ENCODE results near the gene NHP2.
A peak's percentile ranks its signal among the peaks of the same experiment; 100 is the strongest.

Gene NHP2

DNA sequence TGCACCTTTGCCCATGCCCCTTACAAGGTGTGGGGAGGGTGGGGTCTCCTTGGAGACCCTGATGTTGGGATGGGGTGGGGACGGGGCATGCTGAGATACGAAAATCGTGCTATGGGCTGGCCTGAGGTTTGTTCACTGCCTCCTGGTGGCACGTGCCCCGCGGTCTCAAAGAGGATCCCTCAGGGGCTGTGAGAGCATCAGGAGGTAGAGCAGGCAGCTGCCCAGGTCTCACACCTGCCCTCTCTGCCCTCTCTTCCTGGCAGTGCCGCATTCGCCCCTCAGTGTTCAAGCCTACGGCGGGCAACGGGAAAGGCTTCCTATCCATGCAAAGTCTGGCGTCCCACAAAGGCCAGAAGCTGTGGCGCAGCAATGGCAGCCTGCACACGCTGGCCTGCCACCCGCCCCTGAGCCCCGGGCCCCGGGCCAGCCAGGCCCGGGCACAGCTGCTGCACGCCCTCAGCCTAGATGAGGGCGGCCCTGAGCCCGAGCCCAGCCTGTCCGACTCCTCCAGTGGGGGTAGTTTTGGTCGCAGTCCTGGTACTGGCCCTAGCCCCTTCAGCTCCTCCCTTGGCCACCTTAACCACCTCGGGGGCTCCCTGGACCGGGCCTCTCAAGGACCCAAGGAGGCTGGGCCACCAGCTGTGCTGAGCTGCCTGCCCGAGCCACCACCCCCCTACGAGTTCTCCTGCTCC is 33.6 kb downstream of the NHP2 start:
- no peaks in the 10 kb centered on the region for H3K9me3 Mint-ChIP-seq
- H3K27me3 Mint-ChIP-seq = no peaks in the 10 kb centered on the region
- no peak for ATAC-seq (replicated peaks)
- peaks cover 55 to 87% of the 10 kb centered on the region in 2 donors for H3K4me1 Mint-ChIP-seq
- peak overlapping the region; percentile 62 for H3K27ac Mint-ChIP-seq
- DNase-seq = no peak
- peaks cover 15 to 26% of the 10 kb centered on the region in 2 donors for H3K36me3 Mint-ChIP-seq
- H3K4me3 Mint-ChIP-seq = peak overlapping the region in 1 of 2 donors; percentile 73

DNA sequence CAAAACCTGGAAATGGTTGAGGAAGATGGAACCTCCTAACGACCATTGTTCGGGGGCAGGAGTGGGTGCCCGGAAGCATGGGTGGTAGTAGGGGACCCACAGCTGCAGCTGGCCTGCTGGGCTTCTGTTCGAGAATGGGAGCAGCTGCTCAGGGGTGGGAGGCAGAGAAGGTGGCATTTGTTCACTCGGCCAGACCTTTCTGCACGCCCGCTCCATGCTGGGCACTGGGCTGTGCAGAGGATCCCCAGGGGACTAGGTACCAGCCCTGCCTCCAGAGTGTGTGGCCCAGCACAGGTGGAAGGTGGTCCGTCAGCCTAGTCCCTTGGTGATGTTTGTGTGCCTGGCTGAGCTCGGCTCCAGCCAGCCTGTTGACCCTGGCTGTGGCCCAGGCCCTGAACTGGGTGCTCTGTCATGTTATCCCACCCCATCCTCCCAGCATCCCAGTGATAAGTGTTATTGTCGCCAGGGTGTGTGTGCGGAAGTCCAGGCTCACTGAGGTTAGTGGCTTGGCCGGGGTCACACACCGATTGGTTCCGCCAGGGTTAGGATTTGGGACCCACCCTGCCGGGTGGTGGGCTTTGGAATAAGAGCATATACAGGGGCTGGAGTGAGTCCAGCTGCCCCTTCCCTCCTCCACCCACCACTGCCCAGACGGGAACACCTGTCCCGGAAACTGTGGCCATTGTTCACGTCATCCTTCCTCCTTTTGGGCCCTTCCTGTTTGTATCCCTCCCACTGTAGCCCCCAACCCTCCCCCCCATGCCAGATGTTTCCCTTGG is 35.6 kb downstream of the NHP2 start:
- ATAC-seq (replicated peaks) = no peak
- H3K4me1 Mint-ChIP-seq = peaks cover 59 to 81% of the 10 kb centered on the region in 2 donors

DNA sequence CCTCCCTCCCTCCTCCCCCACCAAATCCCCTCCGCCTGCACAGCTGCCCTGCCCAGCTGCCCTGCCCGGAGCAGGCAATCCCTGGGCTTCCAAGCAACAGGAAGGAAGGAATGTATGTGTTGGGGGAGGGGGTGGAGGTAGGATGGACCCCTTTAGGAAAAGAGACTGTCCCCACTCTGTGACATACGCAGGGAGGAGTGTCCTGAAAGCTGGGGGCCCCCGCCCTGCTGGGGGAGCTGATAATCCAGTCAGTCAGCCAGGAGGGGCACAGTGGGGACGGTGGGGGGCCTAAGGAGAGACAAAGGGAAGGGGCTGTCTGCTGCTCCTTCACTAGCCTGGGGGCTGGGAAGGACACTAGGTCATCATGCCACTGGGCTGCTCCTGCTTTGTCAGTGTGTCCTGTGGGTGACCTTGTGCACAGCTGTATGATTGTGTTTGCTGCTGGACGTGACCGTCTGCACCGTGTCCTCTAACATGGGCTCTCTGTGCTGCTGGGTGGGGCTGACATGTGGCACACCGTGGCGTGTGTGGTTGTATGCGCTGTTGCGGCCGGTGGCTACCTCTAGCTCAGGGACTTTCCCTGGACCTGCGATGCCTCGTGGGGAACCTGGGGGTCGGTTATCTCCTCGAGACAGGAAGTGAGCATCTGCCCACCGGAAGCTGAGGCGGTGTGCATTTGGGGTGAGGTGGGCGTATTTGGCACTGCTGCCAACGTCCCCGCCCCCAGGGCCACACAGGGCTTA is 37.4 kb downstream of the NHP2 start:
- ATAC-seq (replicated peaks) (peak; percentile 56 to 61), DNase-seq (peak; percentile 82)
- peak overlapping the region; percentile 90 to 96 for H3K4me3 Mint-ChIP-seq
- H3K27me3 Mint-ChIP-seq = no peaks in the 10 kb centered on the region
- H3K4me1 Mint-ChIP-seq = peaks cover 55 to 77% of the 10 kb centered on the region in 2 donors
- no peaks in the 10 kb centered on the region for H3K9me3 Mint-ChIP-seq
- H3K36me3 Mint-ChIP-seq = peaks cover 3 to 13% of the 10 kb centered on the region in 2 donors
- peak overlapping the region; percentile 86 for H3K27ac Mint-ChIP-seq

More for the DNA sequence above, 35.6 kb downstream of the NHP2 start:
- peaks cover 11 to 23% of the 10 kb centered on the region in 2 donors for H3K36me3 Mint-ChIP-seq
- no peaks in the 10 kb centered on the region for H3K9me3 Mint-ChIP-seq
- H3K27ac Mint-ChIP-seq = peak overlapping the region; percentile 69
- peak overlapping the region; percentile 56 to 69 for H3K4me3 Mint-ChIP-seq
- H3K27me3 Mint-ChIP-seq = no peaks in the 10 kb centered on the region
- DNase-seq = no peak

DNA sequence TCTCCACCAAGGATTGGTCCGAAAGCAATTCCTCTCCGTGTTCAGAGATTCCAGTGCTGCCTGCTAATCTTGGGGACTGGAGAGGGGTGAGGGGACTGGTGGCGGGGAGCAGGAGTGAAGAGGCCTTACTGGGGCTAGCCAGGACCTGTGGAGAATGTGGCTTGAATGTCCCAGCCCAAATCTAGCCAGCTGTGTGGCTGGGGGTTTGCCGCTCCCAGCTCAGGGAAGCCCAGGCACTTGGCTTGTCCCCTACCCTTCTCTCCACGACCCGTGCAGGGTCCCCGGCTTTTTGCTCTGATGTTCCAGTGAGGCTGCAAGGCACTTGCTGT is 37.9 kb downstream of the NHP2 start:
- peak; percentile 1 to 3 for ATAC-seq (replicated peaks)
- no peak for DNase-seq
- H3K9me3 Mint-ChIP-seq = no peaks in the 10 kb centered on the region
- H3K4me1 Mint-ChIP-seq = peaks cover 50 to 73% of the 10 kb centered on the region in 2 donors
- H3K27me3 Mint-ChIP-seq = no peaks in the 10 kb centered on the region
- H3K4me3 Mint-ChIP-seq = peak overlapping the region; percentile 90 to 96
- H3K27ac Mint-ChIP-seq = peak overlapping the region; percentile 86
- peaks cover 3 to 11% of the 10 kb centered on the region in 2 donors for H3K36me3 Mint-ChIP-seq

DNA sequence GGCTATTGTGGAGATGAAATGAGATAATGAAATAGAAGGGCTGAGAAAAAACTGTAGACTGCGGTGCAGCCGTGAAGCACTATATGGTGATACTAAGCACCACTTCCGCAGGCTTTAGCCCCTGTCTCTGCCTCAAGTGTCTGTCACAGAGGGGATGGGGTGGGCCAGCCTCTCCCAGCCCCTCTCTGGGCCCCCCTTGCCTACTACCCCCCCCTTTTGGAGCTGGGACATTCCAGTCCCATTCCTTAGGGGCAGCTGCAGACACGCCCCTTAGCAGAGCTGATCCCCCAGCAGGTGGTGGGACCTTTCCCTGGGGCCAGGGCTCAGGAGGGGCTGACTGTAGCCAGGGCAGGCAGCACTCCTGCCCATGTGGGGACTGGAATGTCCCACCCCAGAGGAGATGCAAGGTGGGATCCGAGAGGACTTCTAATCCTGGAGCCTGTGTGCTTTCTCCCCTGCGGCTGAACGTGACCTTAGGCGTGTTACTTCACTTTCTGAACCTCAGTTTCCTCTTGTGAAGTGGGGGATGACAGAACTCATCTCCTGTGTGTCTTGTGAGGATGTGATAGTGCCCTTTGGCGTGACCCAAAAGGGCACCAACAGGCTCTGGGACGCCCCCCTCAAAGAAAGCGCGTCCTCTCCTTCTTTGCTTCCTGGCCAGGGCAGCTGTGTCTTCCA is 38.4 kb downstream of the NHP2 start:
- Mint-ChIP-seq H3K4me3 (peak overlapping the region; percentile 90 to 96), H3K4me1 (peaks cover 50 to 73% of the 10 kb centered on the region in 2 donors), H3K36me3 (peaks cover 3 to 11% of the 10 kb centered on the region in 2 donors), H3K27ac (peak overlapping the region; percentile 97), H3K27me3 (no peaks in the 10 kb centered on the region), H3K9me3 (no peaks in the 10 kb centered on the region)
- DNase-seq (peak; percentile 34), ATAC-seq (replicated peaks) (peak; percentile 37 to 40)

DNA sequence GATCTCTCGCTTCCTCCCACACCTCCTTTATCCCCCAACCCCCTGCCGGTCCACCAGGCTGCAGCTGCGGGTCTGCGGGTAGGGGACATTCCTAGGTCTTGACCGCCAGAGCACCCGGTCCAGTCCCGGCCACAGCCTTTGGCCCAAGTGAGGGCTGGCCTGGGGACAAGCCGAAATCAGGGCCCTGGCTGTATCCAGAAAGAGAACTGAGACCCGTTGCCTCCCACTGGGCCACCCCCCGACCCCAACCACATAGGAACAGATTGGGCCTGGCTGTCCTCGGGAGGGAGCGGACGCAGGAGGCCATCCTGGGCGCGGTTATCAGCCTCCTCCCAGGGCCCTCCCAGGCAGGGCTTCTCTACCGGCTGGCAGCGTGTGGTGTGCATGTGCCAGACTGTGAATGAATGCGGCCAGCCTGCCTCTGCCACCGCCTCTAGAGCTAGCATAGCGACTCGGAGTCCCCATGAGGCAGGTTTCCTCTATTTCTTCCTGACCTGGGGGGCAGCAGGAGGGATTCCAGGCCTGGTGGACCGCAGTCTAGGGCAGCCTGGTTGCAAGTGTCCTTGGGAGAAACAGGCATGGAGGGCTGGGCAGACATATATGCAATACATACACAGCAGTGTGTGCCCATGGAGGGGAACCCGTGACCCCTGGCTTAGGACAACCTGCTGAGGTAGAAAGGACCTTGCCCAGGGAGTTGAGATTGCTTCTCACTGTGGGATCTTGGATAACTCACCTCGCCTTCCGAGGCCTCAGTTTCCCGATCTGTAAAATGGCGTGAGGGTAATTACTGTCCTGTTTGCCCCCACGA is 39.2 kb downstream of the NHP2 start:
- no peaks in the 10 kb centered on the region for H3K9me3 Mint-ChIP-seq
- ATAC-seq (replicated peaks) (peak; percentile 45 to 48), DNase-seq (peak; percentile 53)
- no peaks in the 10 kb centered on the region for H3K27me3 Mint-ChIP-seq
- peaks cover 50 to 65% of the 10 kb centered on the region in 2 donors for H3K4me1 Mint-ChIP-seq
- H3K4me3 Mint-ChIP-seq = peak overlapping the region; percentile 90 to 96
- peaks cover 3 to 11% of the 10 kb centered on the region in 2 donors for H3K36me3 Mint-ChIP-seq
- H3K27ac Mint-ChIP-seq = peak overlapping the region; percentile 97

DNA sequence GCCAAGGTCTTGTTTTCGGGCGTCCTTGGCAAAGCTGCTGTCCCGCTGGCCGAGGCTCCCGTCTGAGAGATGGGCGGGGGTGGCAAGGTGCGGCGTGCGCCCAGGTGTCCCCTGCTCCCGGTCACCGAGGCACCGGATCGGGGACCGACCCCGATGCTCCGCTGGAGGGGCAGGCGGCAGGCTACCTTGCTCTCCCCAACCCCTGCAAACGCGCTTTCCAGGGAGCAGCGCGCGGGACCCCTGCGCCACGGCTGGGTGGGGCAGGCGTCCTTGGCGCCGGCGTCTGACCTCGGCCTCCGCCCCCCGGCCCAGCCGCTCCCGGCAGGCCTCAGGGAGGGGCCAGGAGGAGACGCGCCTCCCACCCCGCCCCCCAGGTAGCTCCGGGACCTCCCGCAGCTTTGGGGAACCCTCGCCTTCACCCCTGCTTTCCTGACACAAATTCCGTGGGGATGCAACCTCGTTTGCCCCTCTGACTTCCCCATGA is 39.8 kb downstream of the NHP2 start:
- Mint-ChIP-seq H3K36me3 (peaks cover 2 to 6% of the 10 kb centered on the region in 2 donors), H3K4me3 (peak overlapping the region; percentile 90 to 96), H3K27me3 (no peaks in the 10 kb centered on the region), H3K9me3 (no peaks in the 10 kb centered on the region), H3K4me1 (peaks cover 48 to 65% of the 10 kb centered on the region in 2 donors), H3K27ac (peak overlapping the region; percentile 97)
- ATAC-seq (replicated peaks) (peak in 1 of 2 donors; percentile 5), DNase-seq (peak; percentile 25)

DNA sequence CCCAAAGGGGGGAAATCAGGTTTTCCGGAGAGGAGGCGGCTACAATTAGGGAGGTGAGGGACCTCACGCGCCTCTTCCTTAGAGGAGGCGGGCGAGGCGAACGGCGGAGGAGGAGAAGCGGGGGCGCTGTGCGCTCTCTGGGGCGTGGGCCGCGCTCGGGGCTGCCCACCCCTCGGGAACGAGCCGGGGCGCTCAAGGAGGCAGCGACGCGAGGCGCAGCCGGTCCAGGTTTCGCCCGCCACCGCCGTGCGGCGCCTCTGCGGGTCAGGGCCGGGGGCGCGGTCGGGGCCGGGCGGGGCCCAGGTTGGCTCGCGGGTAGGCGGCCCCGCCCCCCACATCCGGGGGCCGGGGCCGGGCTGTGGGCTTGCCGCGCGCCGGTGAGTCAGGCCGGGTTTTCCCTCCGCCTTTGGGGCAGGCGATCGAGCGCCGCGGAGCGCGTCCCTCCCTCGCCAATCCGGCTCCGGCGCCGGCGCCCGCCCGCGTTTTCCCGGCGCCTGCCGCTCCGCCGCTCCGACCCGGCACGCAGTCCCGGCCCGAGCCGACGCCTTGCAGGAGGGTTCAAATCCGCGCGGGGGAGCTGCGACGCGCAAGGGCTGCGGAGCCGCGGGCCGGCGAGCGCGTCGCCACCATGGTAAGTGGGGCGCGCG is 40.4 kb downstream of the NHP2 start, which contains the start of gene N4BP3:
TSS of gene N4BP3 (plus strand) at position 392 of the 647 bp plus-strand sequence. CDS start 6,052 bp downstream, outside the sequence.
- peak within 1 kb of the TSS; percentile 97 for H3K27ac Mint-ChIP-seq
- H3K27me3 Mint-ChIP-seq = no peaks in the 10 kb centered on the region
- peaks cover 0 to 6% of the 10 kb centered on the region in 2 donors for H3K36me3 Mint-ChIP-seq
- peak; percentile 80 for DNase-seq
- peak; percentile 44 to 59 for ATAC-seq (replicated peaks)
- peak within 1 kb of the TSS; percentile 90 to 96 for H3K4me3 Mint-ChIP-seq
- no peaks in the 10 kb centered on the region for H3K9me3 Mint-ChIP-seq
- H3K4me1 Mint-ChIP-seq = peaks cover 51 to 65% of the 10 kb centered on the region in 2 donors

DNA sequence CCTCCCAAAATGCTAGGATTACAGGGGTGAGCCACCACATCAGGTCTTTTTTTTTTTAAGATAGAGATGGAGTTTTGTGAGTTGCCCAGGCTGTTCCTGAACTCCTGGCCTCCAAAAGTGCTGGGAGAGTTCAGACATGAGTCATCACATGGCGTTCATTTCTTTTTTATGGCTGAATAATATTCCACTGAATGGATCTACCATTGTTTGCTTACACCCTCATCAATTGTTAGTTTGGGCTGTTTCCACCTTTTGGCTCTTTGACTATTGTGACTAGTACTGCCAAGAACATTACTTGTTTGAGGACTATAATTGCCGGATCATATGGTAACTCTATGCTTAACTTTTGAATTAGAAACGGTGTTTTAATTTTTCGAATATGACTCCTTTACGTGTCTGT is 41.1 kb downstream of the NHP2 start:
- no peaks in the 10 kb centered on the region for H3K9me3 Mint-ChIP-seq
- H3K36me3 Mint-ChIP-seq = peaks cover 0 to 6% of the 10 kb centered on the region in 2 donors
- H3K27me3 Mint-ChIP-seq = no peaks in the 10 kb centered on the region
- DNase-seq (no peak), ATAC-seq (replicated peaks) (no peak)
- H3K4me3 Mint-ChIP-seq = peak overlapping the region; percentile 82 to 84
- peaks cover 50 to 62% of the 10 kb centered on the region in 2 donors for H3K4me1 Mint-ChIP-seq
- H3K27ac Mint-ChIP-seq = peak overlapping the region; percentile 93

DNA sequence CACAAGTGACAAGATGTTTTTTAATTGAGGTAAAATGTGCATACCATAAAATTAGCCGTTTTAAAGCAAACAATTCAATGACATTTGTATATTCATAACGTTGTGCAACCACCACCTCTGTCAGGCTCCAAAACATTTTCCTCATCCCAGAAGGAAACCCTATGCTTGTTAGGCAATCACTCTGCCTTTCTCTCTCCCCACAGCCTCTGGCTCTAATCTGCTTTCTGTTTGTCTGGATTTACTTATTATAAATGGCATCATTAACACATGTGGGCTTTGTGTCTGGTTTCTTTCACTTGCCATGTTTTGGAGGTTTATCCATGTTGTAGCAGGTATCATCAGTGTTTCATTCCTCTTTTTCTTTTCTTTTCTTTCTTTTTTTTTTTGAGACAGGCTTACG is 41.8 kb downstream of the NHP2 start:
- no peak overlapping the region for H3K4me3 Mint-ChIP-seq
- ATAC-seq (replicated peaks) (no peak), DNase-seq (no peak)
- H3K27ac Mint-ChIP-seq = no peak overlapping the region
- no peaks in the 10 kb centered on the region for H3K9me3 Mint-ChIP-seq
- no peaks in the 10 kb centered on the region for H3K27me3 Mint-ChIP-seq
- peaks cover 0 to 4% of the 10 kb centered on the region in 2 donors for H3K36me3 Mint-ChIP-seq
- H3K4me1 Mint-ChIP-seq = peaks cover 48 to 58% of the 10 kb centered on the region in 2 donors

DNA sequence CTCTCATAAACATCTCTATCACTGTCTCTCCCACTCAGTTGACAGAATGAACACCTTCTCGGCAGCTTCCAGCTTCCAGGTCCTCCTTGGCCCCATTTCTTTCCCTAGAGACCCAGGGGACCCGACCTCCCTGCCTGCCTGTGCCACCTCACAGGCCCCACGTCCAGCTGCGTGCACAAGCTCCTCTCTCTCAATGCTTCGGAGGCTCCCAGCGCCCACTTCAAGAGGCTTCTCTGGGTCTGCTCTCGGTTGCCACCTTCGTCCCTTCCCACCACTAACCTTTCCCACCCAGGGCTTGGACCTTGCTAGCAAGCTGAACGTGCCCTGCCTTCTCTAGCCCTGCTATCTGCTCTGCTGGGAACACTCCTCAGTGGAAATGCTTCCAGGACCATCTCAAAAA is 43.2 kb downstream of the NHP2 start:
- no peaks in the 10 kb centered on the region for H3K9me3 Mint-ChIP-seq
- ATAC-seq (replicated peaks) (no peak), DNase-seq (no peak)
- H3K36me3 Mint-ChIP-seq = peaks cover 0 to 4% of the 10 kb centered on the region in 2 donors
- H3K4me1 Mint-ChIP-seq = peaks cover 44 to 51% of the 10 kb centered on the region in 2 donors
- no peak overlapping the region for H3K27ac Mint-ChIP-seq
- H3K4me3 Mint-ChIP-seq = no peak overlapping the region
- H3K27me3 Mint-ChIP-seq = no peaks in the 10 kb centered on the region

DNA sequence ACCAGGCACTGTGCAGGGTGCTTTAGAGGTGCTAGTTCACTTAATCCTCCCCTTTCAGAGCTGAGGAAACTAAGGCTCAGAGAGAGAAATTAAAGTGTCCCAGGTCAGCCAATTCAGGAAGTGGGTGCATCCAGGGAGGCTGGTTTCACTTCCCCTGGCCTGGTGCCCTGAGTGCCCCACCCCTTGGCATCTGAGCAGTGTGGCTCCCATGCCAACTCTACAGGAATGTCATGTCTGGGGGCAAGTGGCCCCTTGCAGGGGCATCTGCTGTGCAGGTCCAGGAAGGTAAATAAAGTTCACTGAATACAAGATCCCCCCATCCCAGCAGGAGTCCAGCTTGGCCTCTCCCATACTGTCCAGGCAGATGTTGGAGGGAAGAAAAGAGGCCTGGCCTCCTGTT is 44.7 kb downstream of the NHP2 start:
- H3K27ac Mint-ChIP-seq = no peak overlapping the region
- peak in 1 of 2 donors; percentile 17 for ATAC-seq (replicated peaks)
- H3K4me1 Mint-ChIP-seq = peaks cover 42 to 51% of the 10 kb centered on the region in 2 donors

More for the DNA sequence above, 44.7 kb downstream of the NHP2 start:
- no peaks in the 10 kb centered on the region for H3K27me3 Mint-ChIP-seq
- no peaks in the 10 kb centered on the region for H3K36me3 Mint-ChIP-seq
- no peak for DNase-seq
- H3K4me3 Mint-ChIP-seq = no peak overlapping the region
- H3K9me3 Mint-ChIP-seq = no peaks in the 10 kb centered on the region

Data from stimulated activated naive B cell treated with anti-CD40 and anti-IgM and Interleukin-4, amounts not matched to agents 10 μg/mL and 1 μg/mL and 100 μg/mL, for 72 hours (primary cell).